T-helper 2 cell treated with Interferon-gamma antibody and Interleukin-4, amounts not matched to agents 5 μg/mL and 100 μg/mL, for 36 hours (primary cell): ENCODE measurements around the gene TBXT.
"Not testable (repeated sequence)": the region's sequence is repeated elsewhere in the genome, so short reads cannot be mapped to it uniquely, and the experiment has no call there.

Experiments used
- DNase-seq: peaks from one replicate; pipeline ENCODE4 v3.0.0; 2021; ENCODE audit warnings: low spot score
- H3K27ac Mint-ChIP-seq: one replicate; pipeline ENCODE4 v1.8.0; 2021; ENCODE audit warnings: mild to moderate bottlenecking, mixed read lengths
- H3K27me3 Mint-ChIP-seq: one replicate; pipeline ENCODE4 v1.8.0; 2021; ENCODE audit warnings: low read depth, mixed read lengths
- H3K36me3 Mint-ChIP-seq: one replicate; pipeline ENCODE4 v1.8.0; 2021; ENCODE audit warnings: low read depth, mixed read lengths
- H3K4me1 Mint-ChIP-seq: one replicate; pipeline ENCODE4 v1.8.0; 2021; ENCODE audit warnings: low read depth, mixed read lengths
- H3K4me3 Mint-ChIP-seq: one replicate; pipeline ENCODE4 v1.8.0; 2022; ENCODE audit warnings: mild to moderate bottlenecking, moderate library complexity, mixed read lengths
- H3K9me3 Mint-ChIP-seq: one replicate; pipeline ENCODE4 v1.8.0; 2021; ENCODE audit warnings: mixed read lengths

The TBXT gene

DNA sequence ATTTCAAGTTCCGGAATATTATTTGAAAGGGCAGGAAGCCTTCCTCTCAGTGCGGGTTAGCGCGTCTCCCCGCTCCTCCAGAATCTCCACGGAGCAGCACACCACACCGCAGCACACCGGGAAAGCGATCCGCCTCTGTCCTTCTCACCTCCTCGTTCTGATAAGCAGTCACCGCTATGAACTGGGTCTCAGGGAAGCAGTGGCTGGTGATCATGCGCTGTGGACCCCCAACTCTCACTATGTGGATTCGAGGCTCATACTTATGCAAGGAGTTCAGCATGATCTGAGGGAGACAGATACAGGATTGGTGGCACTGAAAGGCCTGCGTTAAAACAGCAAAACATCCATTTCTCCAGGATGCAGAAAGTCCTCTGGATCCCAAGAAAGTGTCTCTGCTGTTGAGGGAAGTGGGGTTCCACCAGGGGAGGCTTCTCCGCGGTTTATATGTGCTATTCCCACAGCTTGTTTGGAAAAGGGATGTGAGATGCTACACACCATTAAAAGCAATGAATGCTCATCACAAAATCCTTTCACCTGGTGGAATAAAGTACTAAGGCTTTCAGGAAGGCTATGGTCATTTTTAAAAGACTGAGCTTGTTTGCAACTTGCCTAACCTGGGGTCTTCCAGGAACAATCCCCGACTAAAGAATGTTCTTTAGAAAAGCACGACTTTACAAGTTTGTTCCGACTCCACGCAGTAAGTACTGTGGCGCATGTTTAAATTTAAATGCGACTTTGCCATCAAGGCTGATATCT, 1.9 kb downstream of the TBXT start:
- DNase-seq: no peak
- H3K36me3 Mint-ChIP-seq: no peaks in the 10 kb centered on the region
- H3K9me3 Mint-ChIP-seq: no peaks in the 10 kb centered on the region
- H3K4me3 Mint-ChIP-seq: no peak overlapping the region
- no peak overlapping the region for H3K27ac Mint-ChIP-seq
- peaks cover 5% of the 10 kb centered on the region for H3K4me1 Mint-ChIP-seq
- peaks cover 66% of the 10 kb centered on the region for H3K27me3 Mint-ChIP-seq

DNA sequence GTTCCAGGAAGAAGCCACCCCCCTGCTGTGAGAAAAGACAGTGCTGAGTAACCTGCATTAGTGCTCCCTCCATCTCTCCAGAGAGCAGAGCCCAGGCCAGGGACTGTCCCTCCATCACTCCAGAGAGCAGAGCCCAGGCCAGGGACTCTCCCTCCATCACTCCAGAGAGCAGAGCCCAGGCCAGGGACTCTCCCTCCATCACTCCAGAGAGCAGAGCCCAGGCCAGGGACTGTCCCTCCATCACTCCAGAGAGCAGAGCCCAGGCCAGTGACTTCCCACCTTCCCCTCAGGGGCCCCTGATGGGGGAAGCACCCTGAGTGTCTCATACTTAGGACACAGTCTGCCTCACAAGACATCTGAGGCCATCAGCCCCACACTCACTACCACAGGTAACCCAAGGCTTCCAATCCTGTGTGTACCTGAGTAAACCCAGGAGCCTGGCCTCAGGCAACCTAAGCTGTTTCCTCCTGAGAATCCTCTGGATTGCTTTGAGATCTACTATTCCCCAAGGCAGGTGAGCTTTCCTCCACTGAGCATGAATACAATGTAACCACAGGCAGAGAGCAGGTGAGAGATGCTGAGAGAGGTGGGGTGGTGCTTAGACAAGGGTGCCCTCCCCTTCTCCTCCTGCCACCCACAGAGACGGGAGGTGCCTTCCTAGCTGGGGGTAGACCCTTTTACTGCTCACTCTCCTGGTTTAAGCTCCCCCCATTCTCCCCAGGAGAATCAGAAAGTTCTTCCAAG, 4.9 kb downstream of the TBXT start:
- no peak overlapping the region for H3K27ac Mint-ChIP-seq
- H3K4me1 Mint-ChIP-seq: no peaks in the 10 kb centered on the region
- H3K36me3 Mint-ChIP-seq: no peaks in the 10 kb centered on the region
- no peak for DNase-seq
- H3K4me3 Mint-ChIP-seq: no peak overlapping the region
- H3K9me3 Mint-ChIP-seq: no peaks in the 10 kb centered on the region
- H3K27me3 Mint-ChIP-seq: peaks cover 42% of the 10 kb centered on the region

DNA sequence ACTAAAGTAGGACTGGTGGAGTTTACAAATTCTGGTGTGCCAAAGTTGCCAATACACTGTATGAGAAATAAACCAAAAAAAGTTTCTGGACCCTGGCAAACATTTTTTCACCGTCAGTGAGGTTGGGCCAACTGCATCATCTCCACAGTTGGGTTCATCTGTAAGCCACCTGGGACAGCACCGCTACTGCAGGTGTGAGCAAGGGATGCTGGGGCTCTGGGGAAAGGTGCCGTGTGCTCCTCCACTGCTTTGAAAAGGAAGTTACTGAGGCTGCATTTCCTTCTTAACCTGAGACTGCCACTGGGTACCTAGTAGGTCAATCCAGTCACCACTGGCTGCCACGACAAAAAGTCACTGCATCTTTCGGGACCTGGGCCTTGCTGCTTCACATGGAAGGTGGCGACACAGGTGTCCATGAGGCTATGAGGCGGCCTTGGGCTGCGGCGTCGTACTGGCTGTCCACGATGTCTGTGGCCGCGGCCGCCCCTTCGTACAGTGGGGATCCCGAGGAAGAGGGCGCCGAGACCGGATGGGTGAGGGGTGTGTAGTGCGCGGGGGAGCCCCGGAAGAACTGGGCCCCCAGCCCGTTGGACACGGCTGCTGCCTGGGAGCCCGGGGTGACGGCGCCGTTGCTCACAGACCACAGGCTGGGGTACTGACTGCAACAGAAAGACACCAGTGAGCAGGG, 9.6 kb downstream of the TBXT start:
- Mint-ChIP-seq H3K4me3 (no peak overlapping the region), H3K27ac (no peak overlapping the region), H3K4me1 (no peaks in the 10 kb centered on the region), H3K9me3 (no peaks in the 10 kb centered on the region), H3K36me3 (no peaks in the 10 kb centered on the region), H3K27me3 (peaks cover 2% of the 10 kb centered on the region)
- DNase-seq: no peak

DNA sequence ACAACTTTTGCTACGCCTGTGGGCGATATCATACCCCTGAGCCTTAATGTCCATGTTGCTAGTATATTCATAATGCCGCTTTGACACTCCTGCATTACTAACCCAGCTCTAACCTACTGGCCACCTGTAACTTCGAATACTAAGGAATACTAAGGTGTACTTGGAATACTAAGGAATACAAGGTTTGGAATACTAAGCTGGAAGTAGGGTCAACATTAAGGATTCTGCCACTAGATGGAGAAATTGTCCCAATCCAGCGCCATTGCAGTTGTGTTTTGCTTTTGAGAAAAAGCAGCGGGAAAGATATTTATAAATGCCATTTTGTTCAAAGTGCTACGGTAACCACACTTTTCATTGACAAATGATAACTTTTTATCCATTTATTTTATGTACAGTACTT, 10.7 kb downstream of the TBXT start:
- H3K27me3 Mint-ChIP-seq: no peaks in the 10 kb centered on the region
- H3K9me3 Mint-ChIP-seq: no peaks in the 10 kb centered on the region

DNA sequence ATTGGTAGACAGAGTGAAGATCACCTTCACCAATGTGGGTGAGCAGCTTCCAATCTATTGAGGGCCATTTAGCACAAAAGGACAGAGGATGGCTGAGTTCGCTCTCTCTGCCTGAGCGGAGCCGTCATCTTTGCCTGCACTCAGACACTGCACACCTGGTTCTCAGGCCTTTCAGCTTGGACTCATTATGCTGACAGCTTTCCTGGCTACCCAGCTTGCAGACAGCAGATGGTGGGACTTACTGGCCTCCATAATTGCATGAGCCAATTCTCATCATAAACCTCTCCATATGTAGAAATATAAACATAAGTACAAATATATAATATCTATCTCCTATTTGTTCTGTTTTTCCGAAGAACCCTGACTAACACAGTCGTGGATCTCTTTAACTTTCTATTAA, 13.7 kb downstream of the TBXT start:
- no peaks in the 10 kb centered on the region for H3K36me3 Mint-ChIP-seq
- H3K27ac Mint-ChIP-seq: no peak overlapping the region
- H3K4me3 Mint-ChIP-seq: no peak overlapping the region
- no peaks in the 10 kb centered on the region for H3K4me1 Mint-ChIP-seq
- no peaks in the 10 kb centered on the region for H3K27me3 Mint-ChIP-seq
- no peaks in the 10 kb centered on the region for H3K9me3 Mint-ChIP-seq
- no peak for DNase-seq

More for the DNA sequence above, 10.7 kb downstream of the TBXT start:
- H3K27ac Mint-ChIP-seq: no peak overlapping the region
- no peak overlapping the region for H3K4me3 Mint-ChIP-seq
- no peaks in the 10 kb centered on the region for H3K36me3 Mint-ChIP-seq
- no peaks in the 10 kb centered on the region for H3K4me1 Mint-ChIP-seq
- no peak for DNase-seq

DNA sequence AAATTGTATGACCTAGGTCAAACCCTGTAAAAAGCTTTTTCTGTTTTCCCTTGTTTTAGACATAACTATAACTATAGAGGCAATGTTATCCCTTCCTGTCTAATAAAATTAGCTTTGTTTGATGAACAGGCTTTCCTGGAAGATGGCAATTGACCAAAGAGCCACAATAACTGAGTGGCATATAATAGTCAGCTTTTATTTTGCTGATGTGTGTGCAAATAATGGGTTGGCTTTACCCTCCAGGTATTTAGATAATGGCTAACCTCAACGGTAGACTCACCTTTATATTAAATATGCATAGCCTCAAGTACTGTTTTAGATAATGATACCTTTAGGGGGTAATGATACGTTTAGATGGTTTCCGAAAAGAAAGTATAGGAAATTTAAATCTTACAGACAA, 15.0 kb downstream of the TBXT start:
- no peaks in the 10 kb centered on the region for H3K36me3 Mint-ChIP-seq
- H3K9me3 Mint-ChIP-seq: no peaks in the 10 kb centered on the region
- no peaks in the 10 kb centered on the region for H3K27me3 Mint-ChIP-seq
- no peak for DNase-seq
- no peak overlapping the region for H3K27ac Mint-ChIP-seq
- H3K4me1 Mint-ChIP-seq: no peaks in the 10 kb centered on the region
- no peak overlapping the region for H3K4me3 Mint-ChIP-seq

DNA sequence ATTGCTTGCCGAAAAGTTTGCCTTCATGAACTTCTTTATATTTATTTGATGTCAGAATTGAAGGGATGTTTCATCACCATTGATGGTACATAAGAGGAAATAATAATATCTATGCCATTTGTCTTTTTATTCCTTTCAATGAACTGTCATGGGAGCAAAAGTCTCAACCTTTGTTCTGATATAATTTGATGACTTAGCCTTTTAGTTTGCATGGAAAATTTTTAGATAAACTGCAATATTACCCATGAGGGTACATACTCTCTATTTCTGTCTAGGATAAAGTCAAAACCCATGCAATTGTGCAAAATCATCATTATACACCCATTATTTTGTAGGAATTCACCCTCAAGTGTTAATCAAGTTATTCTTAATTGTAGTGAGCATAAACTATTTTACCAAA, 15.9 kb downstream of the TBXT start:
- Mint-ChIP-seq H3K4me1 (no peaks in the 10 kb centered on the region), H3K36me3 (no peaks in the 10 kb centered on the region), H3K27ac (no peak overlapping the region), H3K27me3 (no peaks in the 10 kb centered on the region), H3K9me3 (no peaks in the 10 kb centered on the region), H3K4me3 (no peak overlapping the region)
- DNase-seq: no peak

DNA sequence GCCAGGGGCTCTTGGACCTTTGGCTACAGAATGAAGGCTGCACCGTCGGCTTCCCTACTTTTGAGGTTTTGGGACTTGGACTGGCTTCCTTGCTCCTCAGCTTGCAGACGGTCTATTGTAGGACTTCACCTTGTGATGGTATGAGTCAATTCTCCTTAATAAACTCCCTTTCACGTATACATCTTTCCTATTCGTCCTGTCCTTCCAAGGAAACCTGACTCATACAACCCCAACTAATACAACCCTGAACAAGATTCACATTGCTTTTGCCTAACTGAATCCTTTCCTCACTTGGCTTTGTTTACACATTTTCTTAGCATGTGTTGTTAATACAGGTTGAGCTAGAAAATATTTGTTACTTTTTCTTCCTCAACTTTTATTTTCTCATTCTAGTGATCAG, 21.9 kb downstream of the TBXT start:
- Mint-ChIP-seq H3K27me3 (peaks cover 1% of the 10 kb centered on the region), H3K4me1 (no peaks in the 10 kb centered on the region), H3K36me3 (no peaks in the 10 kb centered on the region), H3K27ac (no peak overlapping the region), H3K9me3 (no peaks in the 10 kb centered on the region), H3K4me3 (no peak overlapping the region)
- DNase-seq: no peak

DNA sequence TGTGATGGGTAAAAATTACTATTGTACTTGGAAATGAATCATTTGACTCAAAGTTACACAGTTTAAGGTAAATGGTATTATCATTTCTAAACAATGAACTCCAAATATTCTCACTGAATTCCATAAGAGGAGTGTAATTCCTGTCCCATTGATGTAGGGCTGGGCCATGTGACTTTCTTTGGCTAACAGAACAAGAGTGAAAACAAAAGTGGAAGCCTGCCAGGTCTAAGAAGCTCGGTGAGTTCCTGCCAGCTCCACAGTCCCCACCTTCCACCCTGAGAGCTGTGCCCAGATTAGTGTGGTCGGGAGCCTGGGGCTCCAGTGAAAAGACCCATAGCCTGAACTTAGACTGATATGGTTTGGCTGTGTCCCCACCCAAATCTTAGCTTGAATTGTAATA, 24.6 kb downstream of the TBXT start:
- no peak for DNase-seq
- Mint-ChIP-seq H3K27ac (no peak overlapping the region), H3K4me1 (no peaks in the 10 kb centered on the region), H3K36me3 (no peaks in the 10 kb centered on the region), H3K4me3 (no peak overlapping the region), H3K27me3 (peaks cover 1% of the 10 kb centered on the region), H3K9me3 (no peaks in the 10 kb centered on the region)

DNA sequence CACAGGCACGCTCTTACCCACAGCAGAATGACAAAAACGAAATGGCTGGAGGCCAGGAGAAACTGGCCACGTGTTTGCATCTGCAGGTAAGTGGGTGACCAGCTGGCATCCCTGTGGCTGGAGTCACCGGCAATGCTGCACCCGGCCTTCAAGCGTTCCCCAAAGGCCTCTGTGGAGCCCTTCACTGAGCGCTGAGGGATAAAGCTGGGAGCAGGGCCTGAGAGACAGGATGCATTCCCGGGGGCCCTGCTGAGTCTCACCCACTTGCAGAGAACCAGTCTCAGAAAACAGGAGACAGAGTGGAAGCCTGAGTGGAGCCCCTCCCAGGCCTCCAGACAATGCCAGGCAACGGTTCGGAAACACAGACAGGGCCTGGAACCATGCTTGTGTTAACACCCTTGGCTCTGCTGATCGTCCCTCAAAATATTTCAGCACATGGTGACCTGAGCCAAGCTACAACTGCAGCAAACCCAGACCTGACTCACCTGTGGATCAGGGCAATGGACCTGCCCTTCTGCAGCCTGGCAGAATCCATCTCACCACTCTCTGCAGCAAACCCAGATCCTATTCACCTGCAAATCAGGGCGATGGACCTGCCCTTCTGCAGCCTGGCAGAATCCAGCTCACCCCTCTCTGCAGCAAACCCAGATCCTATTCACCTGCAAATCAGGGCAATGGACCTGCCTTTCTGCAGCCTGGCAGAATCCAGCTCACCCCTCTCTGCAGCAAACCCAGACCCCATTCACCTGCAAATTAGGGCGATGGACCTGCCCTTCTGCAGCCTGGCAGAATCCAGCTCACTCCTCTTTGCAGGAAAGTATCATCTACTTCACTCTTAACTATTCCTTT, 39.8 kb downstream of the TBXT start:
- no peak overlapping the region for H3K27ac Mint-ChIP-seq
- no peak overlapping the region for H3K4me3 Mint-ChIP-seq
- peaks cover 17% of the 10 kb centered on the region for H3K27me3 Mint-ChIP-seq
- DNase-seq: no peak
- no peaks in the 10 kb centered on the region for H3K9me3 Mint-ChIP-seq
- no peaks in the 10 kb centered on the region for H3K36me3 Mint-ChIP-seq
- H3K4me1 Mint-ChIP-seq: no peaks in the 10 kb centered on the region

DNA sequence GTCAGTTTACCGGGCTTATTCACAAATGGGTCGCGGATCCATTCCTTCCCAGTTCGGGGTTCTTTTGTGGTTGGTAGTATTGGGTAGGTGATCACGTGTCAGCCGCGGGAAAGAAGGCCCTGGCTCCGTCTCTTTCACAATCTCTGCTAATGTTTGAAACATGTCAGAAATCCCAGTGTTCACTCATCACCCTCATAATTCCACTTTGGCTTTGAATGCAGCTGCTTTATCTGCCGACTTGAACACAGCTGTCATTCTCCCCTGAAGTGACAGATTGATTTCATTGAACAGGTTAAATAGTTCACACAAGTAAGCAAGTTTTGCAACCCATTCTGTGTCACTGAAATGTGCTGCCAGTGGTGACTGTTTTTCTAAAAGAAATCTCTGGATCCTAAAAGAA, 44.5 kb downstream of the TBXT start:
- H3K4me1 Mint-ChIP-seq, H3K27ac Mint-ChIP-seq: not testable (repeated sequence)

DNA sequence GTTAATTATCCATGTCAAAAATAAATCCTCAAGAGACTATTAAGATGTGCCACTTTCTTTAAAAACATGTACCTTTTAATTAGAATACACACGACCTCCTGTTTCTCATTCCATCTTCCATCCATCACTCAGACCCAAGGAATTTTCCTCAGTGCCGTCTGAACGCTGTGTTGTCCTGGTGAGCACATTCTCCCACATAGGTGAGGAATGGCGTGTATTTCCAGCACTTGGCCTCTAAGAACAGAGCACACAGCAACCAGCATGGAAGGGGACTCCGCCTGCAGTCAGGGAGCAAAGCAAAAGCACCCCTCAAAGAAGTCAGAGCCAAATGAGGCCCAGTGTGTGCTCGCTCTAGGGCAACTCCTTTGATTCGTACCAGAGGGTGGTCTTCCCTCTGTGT, 45.9 kb downstream of the TBXT start:
- Mint-ChIP-seq H3K4me1 (no peaks in the 10 kb centered on the region), H3K9me3 (no peaks in the 10 kb centered on the region), H3K36me3 (no peaks in the 10 kb centered on the region), H3K4me3 (no peak overlapping the region), H3K27ac (no peak overlapping the region), H3K27me3 (peaks cover 2% of the 10 kb centered on the region)
- DNase-seq: no peak

More for the DNA sequence above, 44.5 kb downstream of the TBXT start:
- H3K27me3 Mint-ChIP-seq, H3K36me3 Mint-ChIP-seq, H3K4me3 Mint-ChIP-seq, H3K9me3 Mint-ChIP-seq, DNase-seq: not testable (repeated sequence)

DNA sequence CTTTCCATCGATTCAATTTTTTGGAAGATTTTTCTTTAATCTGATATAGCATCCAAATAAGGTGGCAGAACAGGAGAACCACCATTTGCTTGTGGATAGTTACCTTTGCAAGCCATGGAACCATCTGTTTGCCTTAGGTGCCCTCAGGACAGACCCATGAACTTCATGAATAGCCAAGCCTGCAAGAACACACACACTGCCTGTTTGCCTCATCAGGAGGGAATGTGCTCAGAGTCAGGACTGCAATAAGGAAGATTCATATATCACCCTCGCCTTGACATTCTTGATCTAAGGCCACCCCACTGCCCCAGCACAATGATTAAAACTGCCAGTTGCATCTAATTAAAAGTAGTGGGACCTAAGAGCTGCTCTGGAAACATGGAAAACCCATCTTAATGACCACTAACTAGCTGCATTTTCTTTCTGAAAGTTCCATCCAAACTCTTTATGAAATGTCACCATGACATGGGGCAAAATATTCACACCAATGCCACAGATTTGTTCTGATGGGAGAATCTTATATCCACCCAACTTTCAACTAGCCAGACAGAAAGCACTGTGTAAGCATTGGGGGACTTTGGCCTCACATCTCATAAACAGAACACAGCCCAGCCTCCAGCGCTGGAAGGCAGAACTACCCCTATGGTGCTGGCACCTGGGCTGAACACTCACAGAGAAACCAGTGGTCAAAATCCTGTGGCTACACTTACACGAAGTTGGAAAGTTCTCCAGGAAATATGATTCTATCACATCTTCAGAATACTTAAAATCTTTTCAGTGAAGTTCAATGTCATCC, 48.3 kb downstream of the TBXT start:
- DNase-seq: no peak
- Mint-ChIP-seq H3K36me3 (no peaks in the 10 kb centered on the region), H3K4me1 (no peaks in the 10 kb centered on the region), H3K4me3 (no peak overlapping the region), H3K27ac (no peak overlapping the region), H3K27me3 (no peaks in the 10 kb centered on the region), H3K9me3 (peaks cover 6% of the 10 kb centered on the region)
